Medulla oblongata (tissue), 1 donor: Measurements from ENCODE around the gene ZNF678.

Source experiments
- DNase-seq: peaks from one replicate; pipeline ENCODE4 v3.0.0-alpha.2; 2015; ENCODE audit errors: extremely low spot score

Gene ZNF678

GRCh38 chr1:227723474-227723873, 160.1 kb downstream of the ZNF678 start:
- no peak for DNase-seq

GRCh38 chr1:227725046-227725445, 161.7 kb downstream of the ZNF678 start:
- DNase-seq: no peak

- DNase-seq: no peak
Observed at GRCh38 chr1:227726318-227726717, 163.0 kb downstream of the ZNF678 start.
